Uterine smooth muscle cell (primary cell): ENCODE data around the gene ZNF33B. TPM values are rescaled to one million over a fixed set of nuclear protein-coding genes. Genes with fewer than 3 reads are reported as not detected.

ENCODE experiments used
- total RNA-seq: library from RNA; depleted of rRNA; stranded (reverse); fragments of >200 nt; gene quantifications from 2 replicates; pipeline ENCODE4 v1.2.3, GENCODE V29; 2014

Gene ZNF33B
- total RNA-seq, result 4.0 and 6.5 TPM in 2 replicates

GRCh38 chr10:42638055-42638820 lies at the start of gene ZNF33B:
ZNF33B (minus strand) TSS chr10:42638570; CDS start chr10:42636928, 1,642 bp downstream.

Other genes starting within 250 kb of the ZNF33B start
- 23.4 and 33.6 TPM in 2 replicates for gene BMS1, start 144.2 kb upstream of the ZNF33B start, total RNA-seq